ENCODE measurements around the gene RIMKLB.

The RIMKLB gene

GRCh38 chr12:8676651-8677050 is 21.1 kb upstream of the RIMKLB start:
- no peak for DNase-seq (ENCODE audit: low read depth)
- no peak overlapping the region for H3K4me3 ChIP-seq (ENCODE audit: low read depth, low read length)
- no peak for TF ChIP-seq CTCF (IDR thresholded peaks at IDR 0.05; ENCODE audit: insufficient read depth, low read depth, low read length, missing control alignments)

- no peak for DNase-seq (ENCODE audit: low read depth)
- TF ChIP-seq CTCF (IDR thresholded peaks at IDR 0.05; ENCODE audit: insufficient read depth, low read depth, low read length, missing control alignments): no peak
- no peak overlapping the region for H3K4me3 ChIP-seq (ENCODE audit: low read depth, low read length)
Measured at GRCh38 chr12:8677362-8677761, 20.4 kb upstream of the RIMKLB start.

GRCh38 chr12:8678661-8679111 is 19.1 kb upstream of the RIMKLB start:
- H3K4me3 ChIP-seq (ENCODE audit: low read depth, low read length): no peak overlapping the region
- no peak for DNase-seq (ENCODE audit: low read depth)
- no peak for TF ChIP-seq CTCF (IDR thresholded peaks at IDR 0.05; ENCODE audit: insufficient read depth, low read depth, low read length, missing control alignments)

DNA sequence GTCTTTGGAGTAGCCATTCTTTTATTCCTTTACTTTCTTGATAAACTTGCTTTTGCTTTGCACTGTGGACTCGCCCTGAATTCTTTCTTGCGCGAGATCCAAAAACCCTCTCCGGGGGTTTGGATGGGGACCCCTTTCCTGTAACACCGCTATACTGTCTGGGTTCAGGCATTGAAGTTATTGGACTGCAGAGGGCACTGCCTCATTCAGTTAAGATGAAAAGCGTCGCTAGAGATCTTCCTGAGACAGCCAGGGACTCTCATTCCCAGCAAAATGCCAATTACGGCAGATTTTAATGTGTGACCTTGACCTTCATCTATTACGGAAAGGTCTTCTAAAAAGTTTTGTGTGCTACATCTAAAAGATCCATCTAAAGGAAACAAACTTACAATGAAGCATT is 17.3 kb upstream of the RIMKLB start:
- DNase-seq (ENCODE audit: low read depth): no peak
- no peak overlapping the region for H3K4me3 ChIP-seq (ENCODE audit: low read depth, low read length)
- TF ChIP-seq CTCF (IDR thresholded peaks at IDR 0.05; ENCODE audit: insufficient read depth, low read depth, low read length, missing control alignments): no peak

DNA sequence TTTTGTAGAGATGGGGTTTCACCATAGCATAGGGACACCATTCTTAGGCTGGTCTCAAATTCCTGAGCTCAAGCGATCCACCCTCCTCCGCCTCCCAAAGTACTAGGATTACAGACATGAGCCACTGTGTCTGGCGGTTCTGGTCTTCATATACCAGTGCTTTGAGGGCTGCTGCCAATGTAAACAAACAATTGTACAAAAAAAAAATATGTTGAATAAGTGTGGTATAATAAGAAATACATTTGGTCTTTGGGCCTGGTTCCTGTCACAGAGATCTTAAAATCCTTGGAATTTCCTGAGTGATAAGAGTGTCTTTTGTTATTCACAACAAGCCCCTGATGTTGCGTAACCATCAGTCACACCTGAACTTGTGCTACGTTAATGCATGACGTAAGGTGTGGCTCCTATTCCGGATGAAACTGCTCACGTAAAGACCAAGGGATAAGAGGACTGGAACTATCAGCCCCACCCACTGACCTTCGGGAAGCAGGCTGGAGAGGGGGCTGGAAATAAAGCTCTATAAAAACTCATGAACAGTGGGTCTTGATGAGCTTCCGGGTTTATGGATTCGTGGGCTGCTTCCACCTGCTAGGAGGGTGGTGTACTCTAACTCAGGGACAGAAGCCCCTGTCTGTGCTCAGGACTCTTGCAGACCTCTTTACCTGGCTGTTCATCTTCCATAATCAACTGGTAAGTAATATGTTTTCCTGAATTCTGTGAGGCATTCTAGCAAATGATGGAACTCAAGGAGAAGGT is 16.5 kb upstream of the RIMKLB start:
- TF ChIP-seq CTCF (IDR thresholded peaks at IDR 0.05; ENCODE audit: insufficient read depth, low read depth, low read length, missing control alignments): no peak
- no peak overlapping the region for H3K4me3 ChIP-seq (ENCODE audit: low read depth, low read length)
- no peak for DNase-seq (ENCODE audit: low read depth)

DNA sequence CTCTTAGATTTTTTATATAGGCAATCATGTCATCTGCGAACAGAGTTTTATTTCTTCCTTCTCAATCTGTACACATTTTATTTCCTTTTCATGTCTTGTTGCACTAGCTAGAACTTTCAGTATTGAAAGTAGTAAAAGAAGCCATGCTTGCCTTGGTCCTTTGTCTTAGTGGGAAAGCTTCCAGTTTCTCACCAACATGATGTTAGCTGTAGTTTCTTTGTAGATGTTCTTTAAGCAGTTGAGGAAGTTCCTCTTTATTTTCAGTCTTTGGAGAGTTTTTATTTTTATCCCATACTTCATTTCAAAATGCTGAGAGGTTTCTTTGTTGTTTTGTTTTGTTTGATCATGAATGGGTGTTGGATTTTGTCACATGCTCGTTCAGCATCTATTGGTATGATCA is 12.7 kb upstream of the RIMKLB start:
- no peak for TF ChIP-seq CTCF (IDR thresholded peaks at IDR 0.05; ENCODE audit: insufficient read depth, low read depth, low read length, missing control alignments)
- no peak overlapping the region for H3K4me3 ChIP-seq (ENCODE audit: low read depth, low read length)
- DNase-seq (ENCODE audit: low read depth): no peak
